BLaER1 (cell line): Measurements from ENCODE around the gene CD36.
A peak's percentile ranks its signal among the peaks of the same experiment; 100 is the strongest.

Source experiments
- H3K27ac ChIP-seq: shearing (Covaris generic); formaldehyde crosslinking; 2 replicates; pipeline ENCODE4 v1.8.1; 2022
- H3K27me3 ChIP-seq: shearing (Covaris generic); formaldehyde crosslinking; 2 replicates; pipeline ENCODE4 v1.8.1; 2022
- H3K36me3 ChIP-seq: shearing (Covaris generic); formaldehyde crosslinking; 2 replicates; pipeline ENCODE4 v1.8.1; 2022
- H3K4me1 ChIP-seq: shearing (Covaris generic); formaldehyde crosslinking; 2 replicates; pipeline ENCODE4 v1.8.1; 2022
- H3K4me2 ChIP-seq: shearing (Covaris generic); formaldehyde crosslinking; 2 replicates; pipeline ENCODE4 v1.8.1; 2022
- H3K4me3 ChIP-seq: shearing (Covaris generic); formaldehyde crosslinking; 2 replicates; pipeline ENCODE4 v1.8.1; 2022
- H3K9ac ChIP-seq: shearing (Covaris generic); formaldehyde crosslinking; 2 replicates; pipeline ENCODE4 v1.8.1; 2022
- H3K9me3 ChIP-seq: shearing (Covaris generic); formaldehyde crosslinking; 2 replicates; pipeline ENCODE4 v1.8.1; 2022
- H4K20me1 ChIP-seq: shearing (Covaris generic); formaldehyde crosslinking; 2 replicates; pipeline ENCODE4 v1.8.1; 2022
- Cebpa-rat ChIP-seq: shearing (Covaris generic); IDR thresholded peaks from 2 replicates; pipeline ENCODE4 v1.8.1; 2022

CD36 gene

GRCh38 chr7:80637911-80638765, at the start of gene CD36:
Gene CD36, plus strand, starts transcription at chr7:80638642. Its CDS starts 8,099 bp downstream, at chr7:80646741.
- no peaks in the 10 kb centered on the region for H3K4me1 ChIP-seq
- H3K4me2 ChIP-seq, result no peak within 1 kb of the TSS
- no peaks in the 10 kb centered on the region for H3K27me3 ChIP-seq
- H3K4me3 ChIP-seq, result no peak within 1 kb of the TSS
- H3K9ac ChIP-seq, result no peak within 1 kb of the TSS
- no peak within 1 kb of the TSS for H3K27ac ChIP-seq
- no peaks in the 10 kb centered on the region for H3K9me3 ChIP-seq
- H4K20me1 ChIP-seq, result no peaks in the 10 kb centered on the region
- no peak for TF ChIP-seq Cebpa-rat
- no peaks in the 10 kb centered on the region for H3K36me3 ChIP-seq

DNA sequence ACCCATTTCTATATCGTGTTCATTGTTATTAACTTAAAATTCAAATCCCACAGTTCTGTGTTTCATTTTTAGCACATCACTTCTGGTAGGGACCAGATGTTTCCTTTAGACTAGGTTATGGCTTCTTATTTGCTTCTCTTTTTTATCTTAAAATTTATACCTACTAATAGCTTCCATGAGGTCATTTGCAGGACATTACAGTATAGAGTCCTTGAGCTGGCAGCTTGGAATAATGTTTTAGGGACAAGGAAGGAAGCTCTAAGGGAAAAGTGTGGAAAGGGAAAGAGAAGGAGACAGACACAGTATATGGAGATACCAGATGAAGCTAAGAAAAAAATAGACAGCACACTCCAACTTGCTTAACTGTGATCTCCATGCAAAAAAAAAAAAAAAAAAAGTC, 48.8 kb upstream of the CD36 start:
- H3K9ac ChIP-seq, result no peak overlapping the region
- no peaks in the 10 kb centered on the region for H4K20me1 ChIP-seq
- peak overlapping the region; percentile 50; the same call in 1 of the 2 replicates for H3K27ac ChIP-seq
- H3K4me3 ChIP-seq, result no peak overlapping the region
- H3K36me3 ChIP-seq, result no peaks in the 10 kb centered on the region
- H3K9me3 ChIP-seq, result no peaks in the 10 kb centered on the region
- no peak for TF ChIP-seq Cebpa-rat
- H3K27me3 ChIP-seq, result no peaks in the 10 kb centered on the region
- peaks cover 36% of the 10 kb centered on the region for H3K4me1 ChIP-seq
- peak overlapping the region; percentile 65 for H3K4me2 ChIP-seq

DNA sequence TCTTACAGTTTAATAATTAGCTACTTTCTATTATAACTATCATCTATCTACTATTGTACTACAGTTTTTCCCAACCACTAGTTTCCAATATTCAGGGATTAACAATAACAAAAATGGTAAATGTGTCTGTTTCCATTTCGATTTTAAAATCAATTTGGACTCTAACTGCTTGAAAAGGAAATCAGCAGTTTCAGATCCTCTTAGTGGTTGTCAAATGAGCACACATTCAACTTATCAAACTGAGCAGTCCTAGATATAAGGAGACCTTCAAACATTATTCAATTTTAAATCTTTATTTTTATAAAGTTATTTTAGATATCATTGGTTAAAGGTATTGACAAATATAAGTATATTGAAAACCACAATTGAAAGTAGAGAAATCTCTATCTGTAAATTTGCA, 46.8 kb upstream of the CD36 start:
- no peak for TF ChIP-seq Cebpa-rat
- H3K4me2 ChIP-seq, result peak overlapping the region; percentile 29; the same call in 1 of the 2 replicates

DNA sequence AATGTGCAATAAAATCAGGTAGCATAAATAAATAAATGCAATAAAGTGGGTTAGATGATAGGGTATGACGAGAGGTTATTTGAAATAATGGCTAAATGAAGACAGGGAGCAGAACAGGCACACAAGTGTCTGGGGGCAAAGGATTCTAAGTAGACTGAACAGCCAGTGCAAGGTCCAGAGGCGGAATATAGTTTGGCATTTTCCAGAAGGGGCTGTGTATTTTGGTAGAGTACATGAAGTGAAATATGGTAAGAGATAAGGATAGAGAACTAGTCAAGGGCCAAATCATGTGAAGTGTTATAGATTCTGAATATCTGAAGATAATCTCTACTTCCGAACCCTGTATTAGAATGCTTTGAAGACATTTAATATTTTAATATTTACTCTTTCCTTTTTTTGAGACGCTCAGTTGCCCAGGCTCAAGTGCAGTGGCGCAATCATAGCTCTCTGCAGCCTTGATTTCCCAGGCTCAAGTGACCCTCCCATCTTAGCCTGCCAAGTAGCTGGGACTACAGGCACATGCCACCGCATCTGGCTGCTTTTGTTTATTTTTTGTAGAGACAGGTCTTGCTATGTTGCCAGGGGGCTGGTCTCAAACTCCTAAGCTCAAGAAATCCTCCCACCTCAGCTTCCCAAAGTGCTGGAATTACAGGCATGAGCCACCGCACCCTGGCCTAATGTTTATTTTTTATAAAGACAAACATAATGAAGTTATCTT, 44.4 kb upstream of the CD36 start:
- H4K20me1 ChIP-seq, result no peaks in the 10 kb centered on the region
- H3K4me2 ChIP-seq, result no peak overlapping the region
- H3K36me3 ChIP-seq, result no peaks in the 10 kb centered on the region
- no peak overlapping the region for H3K9ac ChIP-seq
- H3K27ac ChIP-seq, result no peak overlapping the region
- H3K4me1 ChIP-seq, result peaks cover 28% of the 10 kb centered on the region
- no peaks in the 10 kb centered on the region for H3K9me3 ChIP-seq
- no peaks in the 10 kb centered on the region for H3K27me3 ChIP-seq
- H3K4me3 ChIP-seq, result no peak overlapping the region
- TF ChIP-seq Cebpa-rat, result no peak

More for the DNA sequence above, 46.8 kb upstream of the CD36 start:
- H3K9ac ChIP-seq, result no peak overlapping the region
- H3K9me3 ChIP-seq, result no peaks in the 10 kb centered on the region
- no peaks in the 10 kb centered on the region for H4K20me1 ChIP-seq
- no peak overlapping the region for H3K4me3 ChIP-seq
- no peaks in the 10 kb centered on the region for H3K36me3 ChIP-seq
- H3K27me3 ChIP-seq, result no peaks in the 10 kb centered on the region
- H3K4me1 ChIP-seq, result peaks cover 36% of the 10 kb centered on the region
- no peak overlapping the region for H3K27ac ChIP-seq

DNA sequence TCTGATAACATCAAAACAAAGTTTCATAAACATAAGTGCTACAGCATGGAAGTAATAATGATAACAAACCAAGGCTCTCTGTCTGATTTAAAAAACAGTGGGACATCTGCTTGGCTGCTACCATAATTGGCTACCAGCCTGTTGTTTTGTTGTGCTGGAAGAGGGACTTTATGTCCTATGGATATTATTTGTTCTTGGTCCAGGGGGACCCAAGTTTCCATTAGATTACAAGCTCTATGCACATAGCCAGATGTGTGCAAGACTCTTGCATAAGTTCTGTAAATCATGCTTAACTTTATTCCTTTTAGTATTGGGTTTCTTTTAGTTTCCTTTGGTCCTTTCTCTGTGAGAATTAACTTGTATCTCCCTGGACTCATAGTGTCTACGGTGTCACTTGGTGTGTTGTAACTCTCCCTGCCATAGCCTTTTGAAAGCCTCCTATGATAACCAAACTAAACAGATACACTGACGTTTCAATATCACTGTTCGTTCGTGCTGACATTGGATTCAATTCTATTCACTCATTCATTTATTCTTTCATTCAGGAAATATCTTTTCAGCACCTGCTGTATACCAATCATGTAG, 41.4 kb upstream of the CD36 start:
- Histone ChIP-seq H4K20me1 (no peaks in the 10 kb centered on the region), H3K4me3 (no peak overlapping the region)
- TF ChIP-seq Cebpa-rat, result no peak

GRCh38 chr7:80597875-80598274, 40.6 kb upstream of the CD36 start:
- Histone ChIP-seq H3K27ac (no peak overlapping the region), H3K9ac (no peak overlapping the region), H3K4me1 (no peaks in the 10 kb centered on the region), H3K36me3 (no peaks in the 10 kb centered on the region), H3K27me3 (no peaks in the 10 kb centered on the region), H3K4me2 (no peak overlapping the region), H4K20me1 (no peaks in the 10 kb centered on the region), H3K9me3 (no peaks in the 10 kb centered on the region), H3K4me3 (no peak overlapping the region)
- no peak for TF ChIP-seq Cebpa-rat

More for the DNA sequence above, 41.4 kb upstream of the CD36 start:
- Histone ChIP-seq H3K4me2 (no peak overlapping the region), H3K27me3 (no peaks in the 10 kb centered on the region), H3K27ac (no peak overlapping the region), H3K36me3 (no peaks in the 10 kb centered on the region), H3K9ac (no peak overlapping the region), H3K4me1 (no peaks in the 10 kb centered on the region), H3K9me3 (no peaks in the 10 kb centered on the region)

GRCh38 chr7:80600046-80600445, 38.4 kb upstream of the CD36 start:
- Histone ChIP-seq H3K27me3 (no peaks in the 10 kb centered on the region), H3K9ac (no peak overlapping the region), H3K4me2 (no peak overlapping the region), H3K9me3 (no peaks in the 10 kb centered on the region), H4K20me1 (no peaks in the 10 kb centered on the region), H3K36me3 (no peaks in the 10 kb centered on the region), H3K27ac (no peak overlapping the region), H3K4me3 (no peak overlapping the region), H3K4me1 (no peaks in the 10 kb centered on the region)
- no peak for TF ChIP-seq Cebpa-rat

GRCh38 chr7:80601999-80602398, 36.4 kb upstream of the CD36 start:
- Histone ChIP-seq H3K27ac (no peak overlapping the region), H4K20me1 (no peaks in the 10 kb centered on the region), H3K9me3 (no peaks in the 10 kb centered on the region), H3K4me3 (no peak overlapping the region), H3K27me3 (no peaks in the 10 kb centered on the region), H3K9ac (no peak overlapping the region), H3K4me1 (no peaks in the 10 kb centered on the region), H3K36me3 (no peaks in the 10 kb centered on the region), H3K4me2 (no peak overlapping the region)
- TF ChIP-seq Cebpa-rat, result no peak

DNA sequence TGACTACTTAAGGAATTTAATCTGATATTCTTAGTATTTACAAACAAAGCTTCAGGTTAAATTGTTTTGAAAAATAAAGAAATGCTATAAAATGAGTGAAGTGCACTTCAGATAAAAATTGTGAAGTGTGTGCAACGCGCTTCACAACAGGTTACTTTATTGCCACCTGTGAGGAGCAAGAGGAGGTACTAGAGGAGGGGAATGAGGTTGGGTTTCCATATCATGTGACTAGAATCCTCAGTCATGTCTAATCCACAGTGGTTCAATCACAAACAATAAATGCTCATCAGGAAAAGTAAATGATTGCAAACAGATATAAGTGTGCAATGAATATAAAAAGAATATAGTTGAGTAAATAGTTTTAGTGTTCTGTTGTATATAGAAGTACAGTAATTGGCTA, 34.5 kb upstream of the CD36 start:
- Histone ChIP-seq H3K4me2 (no peak overlapping the region), H3K9me3 (no peaks in the 10 kb centered on the region), H4K20me1 (no peaks in the 10 kb centered on the region), H3K27me3 (no peaks in the 10 kb centered on the region), H3K4me3 (no peak overlapping the region), H3K36me3 (no peaks in the 10 kb centered on the region), H3K27ac (no peak overlapping the region), H3K9ac (no peak overlapping the region), H3K4me1 (no peaks in the 10 kb centered on the region)
- no peak for TF ChIP-seq Cebpa-rat

- no peak overlapping the region for H3K4me3 ChIP-seq
- H3K27me3 ChIP-seq, result no peaks in the 10 kb centered on the region
- no peak for TF ChIP-seq Cebpa-rat
- H3K9me3 ChIP-seq, result no peaks in the 10 kb centered on the region
- H3K4me2 ChIP-seq, result no peak overlapping the region
- H4K20me1 ChIP-seq, result no peaks in the 10 kb centered on the region
- no peaks in the 10 kb centered on the region for H3K4me1 ChIP-seq
- H3K27ac ChIP-seq, result no peak overlapping the region
- H3K36me3 ChIP-seq, result no peaks in the 10 kb centered on the region
- H3K9ac ChIP-seq, result no peak overlapping the region
Measured at GRCh38 chr7:80604436-80604835, 34.0 kb upstream of the CD36 start.
